ENCODE data around the gene GLOD4.

GLOD4 gene

DNA sequence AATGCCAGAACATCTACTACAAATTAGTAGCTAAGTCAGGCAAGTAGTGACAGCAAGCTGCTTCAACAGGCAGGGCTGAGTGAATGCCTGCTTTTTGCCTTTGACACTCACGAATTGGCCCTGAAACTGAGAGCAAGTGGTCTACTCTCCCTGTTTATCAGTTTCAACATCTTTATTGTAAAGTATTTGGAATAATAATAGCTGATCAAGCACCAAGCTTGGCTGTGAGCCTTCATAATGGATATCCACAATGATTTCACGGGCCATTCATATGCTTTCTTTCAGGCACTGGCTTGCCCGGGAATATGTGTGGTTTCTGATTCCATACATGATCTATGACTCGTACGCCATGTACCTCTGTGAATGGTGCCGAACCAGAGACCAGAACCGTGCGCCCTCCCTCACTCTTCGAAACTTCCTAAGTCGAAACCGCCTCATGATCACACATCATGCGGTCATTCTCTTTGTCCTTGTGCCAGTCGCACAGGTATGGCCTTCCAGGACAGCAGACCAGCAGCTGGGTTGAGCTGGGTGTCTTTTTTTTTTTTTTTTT lies 44.4 kb downstream of the GLOD4 start:
- DNase-seq: no peak

DNA sequence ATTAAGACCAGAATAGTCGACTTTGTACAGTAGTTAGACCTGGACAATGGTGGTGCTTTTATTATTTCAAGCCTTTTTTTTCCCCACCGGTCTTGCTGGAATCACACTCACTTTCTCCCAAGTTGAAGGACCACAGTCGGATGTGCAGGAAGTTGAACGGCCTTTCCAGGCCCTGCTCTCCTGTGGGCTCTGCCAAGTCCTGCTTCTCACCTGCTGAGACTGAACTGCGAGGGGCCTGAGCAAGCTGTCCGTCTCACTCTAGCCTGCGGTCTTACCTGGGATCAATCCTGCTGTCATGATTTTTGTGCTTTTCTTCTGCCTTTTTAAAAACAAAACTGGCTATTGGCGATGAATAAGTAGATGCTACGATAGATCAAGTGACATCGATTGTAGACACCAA lies 48.3 kb downstream of the GLOD4 start:
- DNase-seq: no peak

- no peak for DNase-seq
Measured at GRCh38 chr17:732902-733720, 49.0 kb downstream of the GLOD4 start.

DNA sequence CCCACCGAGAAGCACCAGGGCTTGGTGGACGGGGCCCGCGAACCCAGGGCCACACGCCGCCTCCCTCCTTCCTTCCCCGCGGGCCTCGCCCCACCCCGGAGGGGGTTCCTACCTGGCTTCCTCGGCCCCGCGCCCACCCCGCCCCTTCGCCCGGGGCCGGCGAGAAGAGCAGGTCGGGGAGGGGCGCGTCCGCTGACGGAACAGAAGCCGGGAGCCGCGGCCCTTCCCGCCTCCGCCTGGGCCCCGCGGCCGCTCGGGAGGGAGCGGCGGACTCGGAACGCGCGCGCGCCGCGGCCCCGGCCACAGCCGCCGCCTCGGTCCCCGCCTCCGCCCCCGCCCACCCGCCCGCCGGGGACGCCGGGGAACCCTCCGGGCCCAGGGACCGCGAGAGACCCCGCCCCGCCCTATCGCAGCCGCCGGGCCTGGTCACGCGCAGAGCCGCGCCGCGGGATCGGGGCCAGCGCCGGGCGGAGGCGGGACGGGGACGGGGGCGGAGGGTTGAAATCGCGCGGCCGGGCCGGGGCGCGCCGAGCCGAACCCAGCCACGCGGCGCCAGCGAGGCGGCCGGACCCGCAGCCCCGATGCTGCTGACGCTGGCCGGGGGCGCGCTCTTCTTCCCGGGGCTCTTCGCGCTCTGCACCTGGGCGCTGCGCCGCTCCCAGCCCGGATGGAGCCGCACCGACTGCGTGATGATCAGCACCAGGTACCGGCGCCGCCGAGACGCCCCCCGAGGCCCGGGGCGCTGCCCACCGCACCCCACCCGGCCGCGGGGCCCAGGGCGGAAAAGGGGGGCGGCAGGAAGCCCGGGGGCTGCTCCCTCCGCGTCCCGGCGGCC lies 49.8 kb downstream of the GLOD4 start, which contains the start of gene TLCD3A:
TLCD3A (plus strand) TSS at position 530 of the 835 bp plus-strand sequence; CDS start at position 582, 52 bp downstream.
- DNase-seq: no peak

GRCh38 chr17:731644-732066 lies 50.4 kb downstream of the GLOD4 start:
- no peak for DNase-seq

DNA sequence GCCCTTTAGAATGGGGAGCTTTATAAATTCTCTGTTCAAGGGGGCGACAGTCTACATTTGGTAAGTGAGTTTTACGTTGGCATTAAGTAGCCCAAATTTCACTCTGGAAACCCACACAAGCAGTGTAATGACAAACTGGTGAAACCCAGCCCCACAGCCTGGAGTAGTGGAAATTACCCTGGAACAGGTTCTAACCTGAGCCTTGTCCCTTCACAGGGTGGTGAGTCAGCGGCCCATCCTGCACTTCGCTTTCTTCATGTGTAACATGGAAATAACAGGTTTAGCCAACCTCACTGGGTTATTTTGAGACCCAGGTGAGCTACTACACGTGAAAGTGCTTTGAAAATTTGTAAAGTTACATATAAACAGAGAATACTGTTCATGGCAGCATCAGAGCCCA lies 53.2 kb downstream of the GLOD4 start:
- DNase-seq: no peak

GRCh38 chr17:726271-726919 lies 55.7 kb downstream of the GLOD4 start:
- no peak for DNase-seq

- DNase-seq: no peak
Measured at GRCh38 chr17:725746-726145, 56.3 kb downstream of the GLOD4 start.

DNA sequence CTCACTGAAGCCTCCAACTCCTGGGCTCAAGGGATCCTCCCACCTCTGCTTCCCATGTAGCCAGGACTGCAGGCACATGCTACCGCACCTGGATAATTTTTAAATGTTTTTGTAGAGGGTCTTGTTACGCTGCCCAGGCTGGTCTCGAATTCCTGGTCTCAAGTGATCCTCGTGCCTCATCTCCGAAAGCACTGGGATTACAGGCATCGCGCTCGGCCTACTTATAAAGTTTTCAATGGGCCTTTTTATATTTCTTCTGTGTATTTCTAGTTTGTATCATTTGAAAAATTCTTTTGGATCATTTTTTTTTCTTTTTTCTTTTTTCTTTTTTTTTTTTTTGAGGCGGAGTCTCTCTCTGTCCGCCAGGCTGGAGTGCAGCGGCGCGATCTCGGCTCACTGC lies 57.0 kb downstream of the GLOD4 start:
- DNase-seq: no peak

DNA sequence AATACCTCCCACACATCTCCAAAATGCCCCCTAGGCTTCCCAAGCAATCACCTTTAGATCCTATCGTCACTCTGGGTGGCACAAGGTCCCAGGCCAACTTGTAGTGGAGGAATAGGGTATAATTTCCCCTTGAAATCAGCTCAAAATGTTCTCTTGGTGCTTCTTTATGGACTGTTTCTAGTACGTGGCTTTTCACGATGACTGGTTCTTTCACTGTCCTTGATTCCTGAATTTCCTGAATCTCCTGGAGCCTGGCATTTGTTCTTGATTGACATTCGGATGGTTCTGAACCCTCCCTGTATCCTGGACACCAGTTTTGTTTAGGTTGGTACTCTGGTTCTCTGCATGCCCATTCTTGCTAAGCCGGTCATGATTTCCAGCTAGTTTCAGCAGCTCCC lies 60.5 kb downstream of the GLOD4 start:
- DNase-seq: no peak

DNA sequence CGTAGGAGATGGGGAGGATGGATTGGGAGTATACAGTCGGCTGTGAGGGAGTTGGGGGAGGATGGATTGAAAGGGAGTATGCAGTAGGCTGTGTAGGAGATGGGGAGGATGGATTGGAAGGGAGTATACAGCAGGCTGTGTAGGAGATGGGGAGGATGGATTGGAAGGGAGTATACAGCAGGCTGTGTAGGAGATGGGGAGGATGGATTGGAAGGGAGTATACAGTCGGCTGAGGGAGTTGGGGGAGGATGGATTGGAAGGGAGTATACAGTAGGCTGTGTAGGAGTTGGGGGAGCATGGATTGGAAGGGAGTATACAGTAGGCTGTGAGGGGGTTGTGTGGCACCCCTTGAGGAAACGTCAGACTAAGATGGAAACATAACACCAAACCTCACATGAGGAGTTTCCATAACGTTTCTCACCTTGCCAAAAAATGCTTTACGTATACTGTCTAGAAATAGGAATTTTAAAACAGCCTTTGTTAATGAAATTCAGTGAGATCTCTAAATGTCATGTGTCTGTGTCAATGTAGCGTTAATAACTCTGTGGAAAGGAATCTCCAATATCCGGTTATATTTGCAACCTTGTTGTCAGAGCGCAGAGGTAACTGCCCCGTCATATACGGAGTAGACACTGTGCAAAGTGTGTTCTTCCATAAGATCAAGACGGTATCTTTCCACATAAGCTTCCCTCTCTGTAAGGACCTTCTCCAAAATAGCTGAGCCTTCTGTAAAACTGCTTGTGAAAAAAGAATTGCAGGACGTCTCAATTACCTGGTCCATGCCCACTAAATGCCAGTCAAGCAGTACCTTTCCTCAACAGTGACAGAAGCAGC lies 61.2 kb downstream of the GLOD4 start:
- no peak for DNase-seq

GRCh38 chr17:718075-718474 lies 64.0 kb downstream of the GLOD4 start:
- DNase-seq: no peak
